ENCODE measurements around the gene ZNF580. TPM values are rescaled to one million over a fixed set of nuclear protein-coding genes. Genes with fewer than 3 reads are reported as not detected.

ZNF580 gene
- total and polyA plus RNA-seq, 2 of the 13 experiments (the other 11 are each of a cell fraction or from before 2014, with no cell fraction given), result 4.4 to 6.0 TPM

- TF ChIP-seq ZHX2 (IDR thresholded peaks at IDR 0.05; ENCODE audit: low read depth) (no peak), ZHX2 (CRISPR knock-in tag; IDR thresholded peaks at IDR 0.05; ENCODE audit: borderline replicate concordance) (no peak), PAWR (CRISPR knock-in tag; IDR thresholded peaks at IDR 0.05; ENCODE audit: borderline replicate concordance) (no peak), TRAFD1 (CRISPR knock-in tag; IDR thresholded peaks at IDR 0.05; ENCODE audit: borderline replicate concordance) (no peak), ZNF546 (CRISPR knock-in tag; conservative IDR thresholded peaks at IDR 0.05) (no peak), CAMTA2 (CRISPR knock-in tag; IDR thresholded peaks at IDR 0.05; ENCODE audit: borderline replicate concordance) (no peak), ZBTB21 (CRISPR knock-in tag; IDR thresholded peaks at IDR 0.05) (no peak), ARID3A (IDR thresholded peaks at IDR 0.05; ENCODE audit: low read depth, low read length) (no peak), MTA1 (CRISPR knock-in tag; IDR thresholded peaks at IDR 0.05; ENCODE audit: borderline replicate concordance) (0 out of 2 replicates have a peak, but pooled peaks have one; percentile 37), IRF9 (CRISPR knock-in tag; IDR thresholded peaks at IDR 0.05; ENCODE audit: borderline replicate concordance) (no peak), ZNF496 (CRISPR knock-in tag; IDR thresholded peaks at IDR 0.05; ENCODE audit: insufficient replicate concordance) (no peak), NBN (conservative IDR thresholded peaks at IDR 0.05) (no peak), TSC22D2 (CRISPR knock-in tag; IDR thresholded peaks at IDR 0.05; ENCODE audit: borderline replicate concordance) (no peak), ZNF503 (CRISPR knock-in tag; IDR thresholded peaks at IDR 0.05) (no peak)
These were observed 16.4 kb upstream of the ZNF580 start, which contains the start of gene ZNF784 (continued) for GRCh38 chr19:55624109-55625003.
